Uterus (tissue), 2 donors: ENCODE results near the gene CCDC70.

Experiments used
- POLR2A ChIP-seq, 2 donors: fragments of 450-650 bp; IDR thresholded peaks; one replicate each; pipeline ENCODE4 v1.6.1; 2016; ENCODE audit warnings: antibody characterized with exemption in 2 of 2, mild to moderate bottlenecking in 1 of 2, moderate library complexity in 1 of 2
- TF ChIP-seq, protein P1 (sequence below), 4 experiments: fragments of 200-600 bp in 2 of 4; fragments of 450-650 bp in 2 of 4; sonication (generic) in 2 of 4; IDR thresholded peaks; one replicate each; pipeline ENCODE4 v1.5.1; 2016 to 2019; ENCODE audit warnings: antibody characterized with exemption in 4 of 4, mild to moderate bottlenecking in 2 of 4, moderate library complexity in 1 of 4

DNA sequence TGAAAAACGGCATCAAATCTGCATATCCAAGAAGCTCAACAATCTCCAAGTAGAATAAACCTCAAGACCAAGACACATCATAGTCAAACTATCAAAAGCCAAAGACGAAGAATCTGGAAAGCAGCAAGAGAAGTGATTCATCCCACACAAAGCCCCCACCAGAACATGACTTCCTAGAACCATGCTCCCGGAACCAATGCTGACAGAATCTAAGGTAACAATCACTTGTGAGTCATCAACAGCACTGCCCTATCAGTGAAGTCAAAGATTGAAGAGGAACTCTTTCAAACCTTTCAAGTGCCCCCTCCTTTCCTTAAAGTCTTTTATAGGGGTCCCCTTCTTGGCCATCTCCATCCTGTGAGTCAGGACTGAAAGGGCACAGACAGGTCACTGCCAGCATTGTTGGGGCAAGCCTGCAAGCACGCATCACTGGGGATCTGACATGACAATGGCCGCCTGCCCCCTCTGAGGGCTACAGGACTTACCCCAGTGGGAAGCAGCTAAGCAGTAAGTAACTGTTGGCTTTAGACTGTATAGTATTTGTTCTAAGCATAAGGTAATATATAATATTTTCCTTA is at the start of gene CCDC70:
- TF ChIP-seq, protein P1, sequence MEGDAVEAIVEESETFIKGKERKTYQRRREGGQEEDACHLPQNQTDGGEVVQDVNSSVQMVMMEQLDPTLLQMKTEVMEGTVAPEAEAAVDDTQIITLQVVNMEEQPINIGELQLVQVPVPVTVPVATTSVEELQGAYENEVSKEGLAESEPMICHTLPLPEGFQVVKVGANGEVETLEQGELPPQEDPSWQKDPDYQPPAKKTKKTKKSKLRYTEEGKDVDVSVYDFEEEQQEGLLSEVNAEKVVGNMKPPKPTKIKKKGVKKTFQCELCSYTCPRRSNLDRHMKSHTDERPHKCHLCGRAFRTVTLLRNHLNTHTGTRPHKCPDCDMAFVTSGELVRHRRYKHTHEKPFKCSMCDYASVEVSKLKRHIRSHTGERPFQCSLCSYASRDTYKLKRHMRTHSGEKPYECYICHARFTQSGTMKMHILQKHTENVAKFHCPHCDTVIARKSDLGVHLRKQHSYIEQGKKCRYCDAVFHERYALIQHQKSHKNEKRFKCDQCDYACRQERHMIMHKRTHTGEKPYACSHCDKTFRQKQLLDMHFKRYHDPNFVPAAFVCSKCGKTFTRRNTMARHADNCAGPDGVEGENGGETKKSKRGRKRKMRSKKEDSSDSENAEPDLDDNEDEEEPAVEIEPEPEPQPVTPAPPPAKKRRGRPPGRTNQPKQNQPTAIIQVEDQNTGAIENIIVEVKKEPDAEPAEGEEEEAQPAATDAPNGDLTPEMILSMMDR (IDR thresholded peaks at IDR 0.05) = no peak
- no peak for TF ChIP-seq POLR2A (IDR thresholded peaks at IDR 0.05)
